ENCODE data around the gene CRACR2B.

The CRACR2B gene

DNA sequence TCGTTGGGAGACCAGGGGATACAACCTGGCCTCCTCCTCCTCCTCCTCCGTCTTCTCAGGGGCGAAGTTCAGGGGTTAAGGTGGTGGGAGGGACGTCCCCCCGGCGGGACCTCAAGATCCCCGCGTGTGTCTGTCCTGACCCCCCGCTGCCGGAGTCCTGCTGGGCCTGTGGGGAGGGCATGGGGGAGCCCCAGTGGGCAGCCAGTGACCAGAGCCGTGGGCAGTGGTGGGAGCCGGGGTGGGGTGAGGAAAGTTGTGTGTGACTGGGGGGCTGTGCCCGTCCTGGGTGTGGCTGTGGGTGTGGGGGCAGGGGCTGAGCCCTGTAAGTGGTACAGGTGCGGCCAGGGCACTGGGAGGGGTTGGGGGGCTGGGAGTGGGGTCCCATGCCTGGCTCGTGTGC, 25.0 kb downstream of the CRACR2B start:
- DNase-seq (ENCODE audit: low read depth in 3 of 3, low spot score in 1 of 3): no peak

DNA sequence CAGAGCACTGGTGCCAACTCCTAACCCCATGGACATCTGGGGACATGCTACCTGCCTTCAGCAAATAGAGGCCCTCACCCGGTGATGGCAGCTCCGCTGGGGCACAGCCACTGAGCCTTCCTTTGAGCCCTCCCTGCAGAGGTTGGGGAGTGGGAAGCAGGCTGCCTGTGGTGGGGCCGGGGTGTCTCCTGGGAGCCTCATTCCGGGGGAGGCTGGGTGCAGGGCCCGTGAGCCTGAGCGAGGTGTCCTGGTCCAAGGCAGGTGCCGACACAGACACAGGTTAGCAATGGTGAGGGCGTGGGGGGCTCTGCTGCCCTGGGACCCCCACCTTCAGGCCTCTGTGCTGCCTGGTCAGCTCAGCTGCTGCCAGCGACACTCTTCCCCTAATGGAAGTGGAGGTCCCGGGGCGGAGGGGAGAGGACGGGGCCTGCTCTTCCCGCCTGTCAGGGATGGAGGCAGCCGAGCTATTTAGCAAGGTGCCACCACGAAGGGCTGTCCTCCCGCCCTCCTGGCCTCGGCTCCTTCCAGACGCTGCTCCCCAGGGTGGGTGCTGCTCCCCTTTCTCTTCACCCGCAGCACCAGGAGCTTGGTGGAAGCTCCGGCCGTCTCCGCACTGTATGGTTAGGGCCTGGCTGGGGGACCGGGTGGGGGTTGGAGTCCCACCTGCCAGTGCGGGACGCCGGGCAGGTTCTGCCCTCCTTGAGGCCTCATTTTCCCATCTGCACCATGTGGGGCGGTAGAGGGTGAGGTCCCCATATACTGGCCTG, 26.1 kb downstream of the CRACR2B start:
- DNase-seq (ENCODE audit: low read depth in 3 of 3, low spot score in 1 of 3): no peak

DNA sequence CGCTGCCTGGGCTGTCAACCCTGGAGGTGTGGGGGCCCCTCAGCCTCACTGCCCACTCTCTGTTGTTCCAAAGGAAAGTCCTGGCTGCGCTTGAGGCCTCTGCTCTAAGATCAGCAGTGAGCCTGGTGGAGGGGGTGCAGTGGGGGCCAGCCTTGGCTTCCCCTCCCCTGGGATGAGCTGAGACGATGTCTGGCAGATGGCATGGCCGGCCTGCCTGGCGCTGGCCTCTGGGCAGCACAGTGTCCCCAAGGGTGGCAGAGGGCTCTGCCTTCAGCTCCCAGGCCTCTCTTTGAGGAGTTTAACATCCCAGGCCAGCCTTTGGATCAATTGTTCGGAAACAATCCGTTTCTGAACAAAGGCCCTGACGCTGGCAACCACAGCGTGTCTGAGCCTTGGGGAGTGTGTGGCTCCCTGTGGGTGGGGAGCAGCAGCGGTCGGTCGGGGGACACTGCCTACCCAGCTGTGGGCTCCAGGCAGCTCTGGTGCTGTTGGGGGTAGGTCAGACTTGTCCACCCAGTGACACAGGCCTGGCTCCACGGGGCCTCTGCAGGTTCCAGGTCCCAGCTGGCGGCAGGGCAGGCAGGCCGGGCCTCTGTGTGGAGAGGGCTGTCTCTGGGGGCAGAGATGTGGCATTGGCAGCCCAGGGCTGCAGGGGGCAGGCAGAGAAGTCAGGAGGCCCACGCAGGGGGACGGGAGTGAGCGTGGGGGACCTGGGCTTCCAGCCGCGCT, 27.0 kb downstream of the CRACR2B start:
- no peak for DNase-seq (ENCODE audit: low read depth in 3 of 3, low spot score in 1 of 3)

DNA sequence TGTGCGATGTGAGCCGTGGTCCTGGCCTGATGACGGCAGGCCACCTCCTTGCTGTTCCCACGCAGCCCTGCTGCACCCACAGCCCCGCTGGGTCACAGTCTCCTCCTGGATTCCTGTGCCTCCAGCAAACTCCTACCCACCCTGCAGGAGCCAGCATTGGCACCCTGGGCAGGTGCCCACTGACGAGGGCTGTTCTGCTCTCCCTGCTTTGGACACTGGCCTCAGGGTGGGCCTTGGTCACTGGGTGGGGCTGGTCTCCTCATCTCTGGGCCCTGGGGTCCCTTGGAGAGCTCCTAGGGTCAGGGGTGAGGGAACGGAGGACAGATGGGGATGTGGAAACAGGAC, 27.6 kb downstream of the CRACR2B start:
- no peak for DNase-seq (ENCODE audit: low read depth in 3 of 3, low spot score in 1 of 3)

DNA sequence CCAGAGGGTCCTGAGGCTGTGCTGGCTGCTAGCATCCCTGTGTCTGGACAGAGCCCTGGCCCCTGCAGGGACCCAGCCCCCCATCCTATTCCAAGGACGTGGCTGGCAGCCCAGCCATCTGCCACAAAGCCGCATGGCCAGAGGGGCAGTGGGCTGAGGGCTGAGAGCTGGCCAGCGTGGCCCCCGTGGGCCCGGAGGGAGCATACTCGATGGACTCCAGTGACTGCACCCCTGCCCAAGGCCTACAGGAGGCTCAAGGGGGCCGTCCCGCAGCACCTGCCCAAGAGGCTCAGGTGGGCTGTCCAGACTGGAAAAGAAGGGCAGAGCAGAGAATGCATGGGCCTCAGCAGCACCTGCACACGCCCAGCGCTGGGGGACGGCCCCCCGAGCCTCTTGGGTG, 28.1 kb downstream of the CRACR2B start:
- DNase-seq (ENCODE audit: low read depth in 3 of 3, low spot score in 1 of 3): no peak

DNA sequence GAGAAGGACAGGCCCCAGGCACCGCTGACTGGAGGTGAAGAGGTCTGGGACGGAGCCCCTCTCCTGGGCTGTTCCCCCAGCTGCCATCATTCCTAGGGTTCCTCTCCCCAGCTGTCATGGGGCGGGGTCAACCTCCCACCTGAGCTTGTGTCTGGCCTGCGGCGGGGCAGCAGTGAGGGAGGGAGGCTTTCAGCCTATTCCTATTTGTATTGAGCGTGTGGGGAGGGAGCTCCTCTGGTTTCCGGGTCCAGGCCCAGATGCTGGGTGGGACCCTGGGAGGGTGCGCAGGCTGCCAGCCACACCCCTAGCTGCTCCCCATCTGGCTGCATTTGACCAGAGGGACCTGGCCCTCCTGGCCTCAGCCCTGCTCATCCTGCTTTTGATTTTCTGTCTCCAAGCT, 28.7 kb downstream of the CRACR2B start:
- no peak for DNase-seq (ENCODE audit: low read depth in 3 of 3, low spot score in 1 of 3)

DNA sequence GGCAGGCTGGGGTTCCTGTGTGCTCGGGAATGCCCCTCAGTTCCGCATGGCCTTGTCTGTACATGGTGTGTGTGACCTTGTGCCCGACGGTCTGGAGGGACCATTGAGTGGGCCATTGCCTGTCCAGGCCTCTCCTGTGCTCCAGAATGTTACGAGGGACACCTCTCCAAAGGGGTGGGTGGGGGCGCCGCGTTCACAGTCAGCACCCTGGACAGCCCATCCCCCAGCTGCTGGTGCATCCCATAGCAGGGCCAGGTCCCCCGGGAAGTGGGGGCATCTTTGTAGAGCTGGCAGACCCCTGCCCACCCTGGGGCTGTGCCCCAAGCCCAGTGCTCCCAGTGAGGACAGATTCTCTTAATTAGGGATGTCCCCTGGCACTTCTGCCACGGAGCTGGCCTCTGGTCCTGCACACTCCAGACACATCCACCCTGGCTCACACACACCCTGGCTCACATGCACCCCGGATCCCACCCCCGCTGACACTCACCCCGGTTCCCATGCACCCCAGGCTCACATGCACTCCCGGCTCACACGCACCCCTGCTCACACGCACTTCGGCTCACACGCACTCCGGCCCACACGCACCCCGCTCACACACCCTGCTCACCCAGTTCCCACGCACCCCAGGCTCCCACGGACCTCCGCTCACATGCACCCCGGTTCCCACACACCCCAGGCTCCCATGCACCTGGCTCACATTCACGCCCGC, 30.5 kb downstream of the CRACR2B start:
- no peak for DNase-seq (ENCODE audit: low read depth in 3 of 3, low spot score in 1 of 3)

DNA sequence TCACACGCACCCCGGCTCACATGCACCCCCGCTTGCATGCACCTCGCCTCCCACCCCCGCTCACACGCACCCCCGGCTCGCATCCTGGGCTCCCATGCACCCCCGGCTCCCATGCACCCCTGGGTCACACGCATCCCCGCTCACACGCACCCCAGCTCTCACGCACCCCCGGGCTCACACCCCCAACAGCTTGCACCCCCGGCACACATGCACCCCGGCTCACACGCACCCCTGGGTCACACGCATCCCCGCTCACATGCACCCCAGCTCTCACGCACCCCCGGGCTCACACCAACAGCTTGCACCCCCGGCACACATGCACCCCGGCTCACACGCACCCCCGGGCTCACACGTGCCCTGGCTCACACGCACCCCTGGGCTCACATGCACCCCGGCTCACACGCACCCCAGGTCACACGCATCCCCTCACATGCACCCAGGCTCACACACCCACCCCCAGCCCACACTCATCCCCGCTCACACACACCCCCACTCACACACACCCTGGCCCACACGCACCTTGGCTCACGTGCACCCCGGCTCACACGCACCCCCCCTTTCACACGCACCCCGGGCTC, 31.1 kb downstream of the CRACR2B start:
- DNase-seq (ENCODE audit: low read depth in 3 of 3, low spot score in 1 of 3): no peak

DNA sequence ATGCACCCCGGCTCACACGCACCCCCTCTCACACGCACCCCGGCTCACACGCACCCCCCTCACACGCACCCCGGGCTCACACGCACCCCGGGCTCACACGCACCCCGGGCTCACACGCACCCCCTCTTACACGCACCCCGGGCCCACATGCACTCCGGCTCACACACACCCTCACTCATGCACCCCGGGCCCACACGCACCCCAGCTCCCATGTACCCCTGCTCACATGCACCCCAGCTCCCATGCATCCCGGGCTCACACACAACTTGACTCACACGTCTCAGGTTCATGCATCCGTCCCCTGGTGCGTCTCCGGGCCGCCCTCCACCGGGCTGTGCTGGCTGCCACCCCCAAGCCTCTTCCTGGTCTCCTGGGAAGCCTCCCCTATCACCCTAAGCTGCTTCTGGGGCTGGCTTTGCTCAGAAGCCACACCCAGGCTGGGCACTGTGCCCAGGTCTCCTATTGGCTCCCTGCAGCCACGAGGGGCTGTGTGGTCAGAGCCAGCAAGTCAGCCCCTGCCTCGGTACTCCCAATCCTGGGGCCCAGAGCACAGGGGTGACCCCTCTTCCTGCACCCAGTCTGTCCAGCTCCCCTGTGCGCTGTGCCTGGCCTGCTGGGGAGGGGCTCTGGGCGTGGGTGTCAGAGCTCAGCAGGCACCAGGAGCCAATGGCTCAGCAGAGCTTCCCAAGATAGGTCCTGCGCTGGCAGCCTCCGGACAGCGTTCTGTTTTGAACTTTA, 31.8 kb downstream of the CRACR2B start:
- no peak for DNase-seq (ENCODE audit: low read depth in 3 of 3, low spot score in 1 of 3)

DNA sequence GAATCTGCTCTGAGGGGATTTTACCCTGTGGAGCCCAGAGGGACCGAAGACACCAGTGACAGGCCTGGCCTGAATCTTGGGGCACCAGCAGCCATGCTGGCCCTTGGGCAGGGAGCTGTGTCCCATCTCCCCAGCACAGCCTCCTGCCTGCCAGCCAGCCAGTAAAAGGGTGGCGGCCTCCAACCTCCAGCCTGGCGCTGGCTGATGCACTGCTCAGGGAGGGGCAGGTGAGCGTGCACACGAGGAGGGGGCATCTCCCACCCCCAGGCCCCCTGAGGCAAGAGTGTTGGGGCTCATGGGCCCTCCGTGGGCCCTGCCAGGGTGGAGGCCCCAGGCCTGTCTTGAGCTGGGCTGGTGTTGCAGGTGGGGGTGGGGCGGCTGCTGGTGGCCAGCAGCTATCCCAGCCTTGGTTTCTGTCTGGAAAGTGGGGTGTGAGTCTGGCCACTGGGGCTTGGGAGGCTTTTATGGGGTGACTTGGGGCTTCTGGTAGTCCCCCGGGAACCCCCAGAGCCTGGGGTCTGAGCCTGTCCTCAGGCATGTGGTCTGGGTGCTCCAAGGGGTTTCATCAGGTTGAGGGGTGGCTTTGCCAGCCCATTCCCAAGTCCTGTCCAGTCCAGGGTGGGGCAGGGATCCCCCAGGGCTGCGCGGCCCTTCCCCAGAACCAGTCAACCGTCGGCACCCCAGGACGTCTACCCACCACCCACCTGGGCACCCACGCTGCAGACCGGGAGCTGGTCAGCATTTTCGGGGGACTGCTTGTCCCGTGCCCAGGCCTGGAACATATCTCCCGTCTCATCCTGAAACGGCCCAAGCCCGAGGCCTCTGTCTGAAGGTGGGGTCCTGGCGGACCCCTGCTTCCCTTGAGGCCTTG, 32.8 kb downstream of the CRACR2B start:
- DNase-seq (ENCODE audit: low read depth in 3 of 3, low spot score in 1 of 3): no peak

DNA sequence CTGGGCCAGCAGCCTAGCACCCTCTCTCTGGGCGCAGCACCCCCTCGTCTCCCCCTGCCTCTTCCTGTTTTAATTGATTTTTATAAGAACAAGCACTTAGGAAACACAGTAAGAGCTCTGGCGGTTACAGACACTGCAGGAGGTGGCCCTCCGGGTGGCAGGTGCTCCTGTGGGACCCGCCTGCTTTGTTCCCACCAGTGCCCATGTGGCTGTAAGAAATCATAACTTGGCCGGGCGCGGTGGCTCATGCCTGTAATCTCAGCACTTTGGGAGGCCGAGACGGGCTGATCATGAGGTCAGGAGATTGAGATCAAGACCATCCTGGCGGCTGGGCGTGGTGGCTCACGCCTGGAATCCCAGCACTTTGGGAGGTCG, 33.4 kb downstream of the CRACR2B start:
- DNase-seq (ENCODE audit: low read depth in 3 of 3, low spot score in 1 of 3): no peak

DNA sequence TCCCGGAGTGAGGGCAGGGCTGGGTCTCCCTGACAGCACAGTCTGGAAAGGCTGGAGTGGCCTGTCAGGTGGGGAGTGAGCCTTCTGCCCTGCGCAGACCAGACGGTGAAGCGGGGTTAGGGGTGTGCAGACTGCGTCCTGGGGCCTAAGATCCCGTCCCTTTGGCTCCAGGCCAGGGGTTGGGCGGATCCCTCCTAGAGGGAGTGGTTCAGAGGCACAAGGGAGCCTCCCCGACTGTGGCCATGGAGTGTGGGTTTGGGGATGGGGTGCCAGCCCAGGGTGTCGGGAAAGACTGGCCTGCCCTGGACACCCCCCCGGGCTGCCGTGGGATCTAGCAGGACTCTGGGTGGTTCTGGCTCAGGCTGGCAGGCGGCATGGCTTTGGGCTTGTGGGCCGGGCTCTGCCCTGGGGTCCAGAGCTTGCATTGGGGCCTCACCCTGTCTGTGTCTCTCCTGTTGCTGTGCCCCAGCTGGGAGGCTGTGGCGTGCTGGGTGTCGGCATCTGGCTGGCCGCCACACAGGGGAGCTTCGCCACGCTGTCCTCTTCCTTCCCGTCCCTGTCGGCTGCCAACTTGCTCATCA, 34.5 kb downstream of the CRACR2B start:
- DNase-seq (ENCODE audit: low read depth in 3 of 3, low spot score in 1 of 3): no peak

DNA sequence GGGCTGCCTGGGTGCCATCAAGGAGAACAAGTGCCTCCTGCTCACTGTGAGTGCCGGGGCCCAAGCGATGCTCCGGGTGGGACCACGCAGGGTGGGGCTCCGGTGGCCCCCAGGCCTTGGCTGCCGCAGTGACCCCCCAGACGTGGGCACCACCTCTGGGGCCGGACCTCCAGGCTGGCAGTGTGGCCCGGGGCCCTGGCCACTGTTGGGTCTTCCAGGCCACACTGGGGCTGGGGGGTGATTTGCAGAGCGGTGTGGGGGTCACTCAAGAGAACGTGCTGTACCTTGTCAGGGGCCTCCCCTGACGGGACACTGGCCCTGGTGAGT, 34.9 kb downstream of the CRACR2B start:
- DNase-seq (ENCODE audit: low read depth in 3 of 3, low spot score in 1 of 3): no peak

DNA sequence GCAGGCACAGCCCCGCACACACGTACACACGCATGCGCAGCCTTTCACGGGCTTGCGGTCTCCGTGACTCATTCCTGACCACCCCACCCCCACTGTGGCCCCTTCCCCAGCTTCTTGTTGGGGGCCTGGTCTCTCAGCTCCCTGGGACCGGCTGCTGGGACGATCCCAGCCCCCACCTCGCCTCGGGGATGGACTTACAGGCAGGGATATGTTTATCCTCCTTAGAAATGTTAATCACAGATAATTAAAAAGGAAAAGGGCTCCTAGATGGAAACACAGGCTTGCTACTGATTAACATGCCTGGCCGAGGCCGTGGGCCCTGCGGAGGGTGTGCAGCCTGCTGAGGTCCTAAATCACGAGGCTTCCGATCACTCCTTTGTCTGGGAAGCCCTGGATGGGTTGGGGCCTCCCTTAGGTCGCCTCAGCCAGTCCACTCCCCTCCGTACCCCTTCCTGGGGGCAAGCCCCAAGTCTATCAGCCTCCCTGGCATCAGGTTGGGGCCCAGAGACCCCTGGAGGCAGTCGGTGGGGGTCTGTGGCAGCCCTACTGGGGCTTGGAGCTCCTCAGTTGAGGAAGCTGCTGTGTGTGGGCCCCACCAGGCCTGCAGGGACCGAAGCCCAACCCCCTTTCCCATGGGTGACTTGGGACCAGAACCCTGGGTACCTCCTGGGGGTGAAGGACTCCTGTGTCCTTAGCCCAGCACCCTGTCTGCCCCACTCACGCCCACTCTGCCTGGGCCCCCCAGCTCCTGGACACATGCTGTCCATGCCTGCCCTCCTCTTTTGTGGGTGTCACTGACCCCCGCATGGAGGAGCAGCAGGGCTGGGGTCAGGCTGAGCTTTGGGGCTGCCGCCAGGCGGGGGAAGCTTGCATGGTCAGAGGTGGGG, 35.5 kb downstream of the CRACR2B start:
- no peak for DNase-seq (ENCODE audit: low read depth in 3 of 3, low spot score in 1 of 3)

DNA sequence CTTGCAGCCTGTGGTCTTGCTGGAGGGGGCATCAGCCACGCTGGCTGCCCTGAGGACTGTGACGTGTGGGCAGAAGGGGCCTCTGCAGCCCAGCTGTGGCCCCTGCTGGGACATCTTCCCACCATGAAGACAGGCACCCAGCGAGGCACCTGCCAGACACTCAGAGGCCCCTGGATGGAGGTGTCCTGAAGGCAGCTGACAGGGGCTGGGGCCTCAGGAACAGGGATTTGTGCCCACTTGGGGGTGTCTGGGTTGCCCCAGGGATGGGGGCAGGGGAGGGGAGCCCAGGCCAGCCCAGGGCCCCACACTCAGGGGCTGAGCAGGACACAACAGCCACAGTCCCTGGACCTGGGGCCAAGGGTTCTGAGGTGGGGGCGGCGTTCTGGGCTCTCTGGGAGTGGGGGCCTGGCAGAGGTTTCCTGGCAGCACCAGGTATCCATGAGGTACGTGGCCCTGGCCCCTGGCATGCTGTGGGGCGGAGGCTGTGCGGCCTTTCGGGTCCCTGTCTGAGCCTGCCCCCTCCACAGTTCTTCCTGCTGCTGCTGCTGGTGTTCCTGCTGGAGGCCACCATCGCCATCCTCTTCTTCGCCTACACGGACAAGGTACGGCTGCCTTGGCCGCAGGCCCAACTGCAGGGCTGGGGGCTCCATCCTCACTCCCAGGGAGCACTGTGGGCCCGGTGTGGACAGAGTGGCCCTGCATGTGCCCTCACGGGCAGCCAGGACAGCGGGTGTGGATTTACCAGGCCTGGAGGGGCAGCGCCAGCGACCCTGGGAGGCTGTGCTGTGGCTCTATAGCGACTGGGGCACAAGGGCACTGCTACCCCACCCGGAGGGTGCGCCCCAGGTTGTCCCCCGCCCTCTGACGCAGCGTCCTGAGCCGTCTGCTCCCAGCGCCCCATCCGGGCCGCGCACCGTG, 36.5 kb downstream of the CRACR2B start:
- no peak for DNase-seq (ENCODE audit: low read depth in 3 of 3, low spot score in 1 of 3)

DNA sequence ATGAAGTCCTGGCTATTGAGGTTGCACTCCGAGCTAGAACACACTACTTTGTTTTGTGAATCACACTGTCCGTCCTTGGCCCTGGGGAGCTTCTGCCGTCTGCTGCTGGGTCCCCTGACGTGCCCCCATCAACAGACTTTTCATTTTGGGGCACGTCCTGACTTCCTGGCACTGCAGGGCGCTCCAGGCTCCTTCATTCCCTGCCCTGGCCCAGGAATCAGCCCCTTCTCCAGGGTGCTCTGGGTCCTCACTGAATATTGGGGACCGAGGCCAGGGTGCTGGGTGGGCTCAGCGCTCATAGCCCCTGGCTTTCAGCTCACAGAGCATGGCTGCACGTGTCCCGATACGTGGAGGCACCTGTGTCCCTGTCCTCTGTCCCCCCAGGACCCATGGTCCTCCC, 37.2 kb downstream of the CRACR2B start:
- no peak for DNase-seq (ENCODE audit: low read depth in 3 of 3, low spot score in 1 of 3)

DNA sequence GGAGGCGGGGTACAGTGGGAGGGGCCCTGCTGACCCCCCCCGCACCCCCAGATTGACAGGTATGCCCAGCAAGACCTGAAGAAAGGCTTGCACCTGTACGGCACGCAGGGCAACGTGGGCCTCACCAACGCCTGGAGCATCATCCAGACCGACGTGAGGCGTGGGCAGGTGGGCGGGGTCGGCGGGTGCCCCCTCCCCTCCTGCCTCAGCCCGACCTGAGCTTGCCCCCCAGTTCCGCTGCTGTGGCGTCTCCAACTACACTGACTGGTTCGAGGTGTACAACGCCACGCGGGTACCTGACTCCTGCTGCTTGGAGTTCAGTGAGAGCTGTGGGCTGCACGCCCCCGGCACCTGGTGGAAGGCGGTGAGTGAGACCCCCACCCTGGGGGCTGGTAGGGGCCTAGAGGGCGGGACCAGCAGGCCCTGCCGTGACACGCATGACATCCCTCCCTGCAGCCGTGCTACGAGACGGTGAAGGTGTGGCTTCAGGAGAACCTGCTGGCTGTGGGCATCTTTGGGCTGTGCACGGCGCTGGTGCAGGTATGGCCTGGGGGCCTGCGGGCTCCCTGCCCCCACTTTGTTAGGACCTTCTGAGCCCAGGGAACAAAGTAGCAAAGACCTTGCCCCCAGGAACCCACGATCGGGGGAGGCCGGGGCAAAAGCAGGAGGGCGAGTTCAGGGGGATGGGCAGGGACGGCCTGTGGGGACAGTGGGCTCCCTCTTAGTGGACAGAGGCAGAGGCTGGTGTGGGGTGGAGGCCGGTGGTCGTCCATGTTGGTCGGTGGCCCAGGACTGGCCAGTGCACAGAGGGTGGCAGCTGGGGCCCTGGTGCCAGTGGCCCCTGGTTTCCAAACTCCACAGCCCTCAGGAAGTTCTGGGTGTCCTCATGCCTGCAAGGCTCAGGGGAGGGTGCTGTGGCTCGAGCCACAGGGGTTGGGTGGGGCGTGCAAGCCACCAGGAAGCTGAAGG, 38.0 kb downstream of the CRACR2B start:
- no peak for DNase-seq (ENCODE audit: low read depth in 3 of 3, low spot score in 1 of 3)
